Parathyroid adenoma (tissue), 2 donors: ENCODE results near the gene NKAIN2.

Experiments used
- H2AFZ ChIP-seq: fragments of 300-600 bp; sonication (generic); one replicate; pipeline ENCODE4 v1.7.0; 2017; ENCODE audit warnings: antibody characterized with exemption, mild to moderate bottlenecking
- H3K27ac ChIP-seq: fragments of 300-600 bp; sonication (generic); one replicate; pipeline ENCODE4 v1.7.0; 2017
- H3K27me3 ChIP-seq: fragments of 300-600 bp; sonication (generic); one replicate; pipeline ENCODE4 v1.7.0; 2017; ENCODE audit warnings: low read length; ENCODE audit not compliant: control insufficient read depth, insufficient read depth
- H3K36me3 ChIP-seq: fragments of 300-600 bp; sonication (generic); one replicate; pipeline ENCODE4 v1.7.0; 2017; ENCODE audit warnings: low read length; ENCODE audit not compliant: control insufficient read depth, insufficient read depth
- H3K4me1 ChIP-seq: fragments of 300-600 bp; sonication (generic); one replicate; pipeline ENCODE4 v1.7.0; 2017; ENCODE audit warnings: control low read depth
- H3K4me2 ChIP-seq: fragments of 300-600 bp; sonication (generic); one replicate; pipeline ENCODE4 v1.7.0; 2017; ENCODE audit warnings: low read length
- H3K4me3 ChIP-seq: fragments of 300-600 bp; sonication (generic); one replicate; pipeline ENCODE4 v1.7.0; 2017; ENCODE audit warnings: low read depth, low read length
- H3K79me2 ChIP-seq: fragments of 300-600 bp; sonication (generic); one replicate; pipeline ENCODE4 v1.7.0; 2017; ENCODE audit warnings: control low read depth
- H3K9ac ChIP-seq: fragments of 300-600 bp; sonication (generic); one replicate; pipeline ENCODE4 v1.7.0; 2017; ENCODE audit warnings: mild to moderate bottlenecking
- H3K9me3 ChIP-seq: fragments of 300-600 bp; sonication (generic); one replicate; pipeline ENCODE4 v1.7.0; 2017; ENCODE audit warnings: low read length; ENCODE audit not compliant: control insufficient read depth
- CTCF ChIP-seq: fragments of 300-600 bp; sonication (generic); IDR thresholded peaks from one replicate; pipeline ENCODE4 v1.7.0; 2017; ENCODE audit warnings: antibody characterized with exemption, mild to moderate bottlenecking
- donor health status: primary hyperparathyroidism.

Gene NKAIN2

GRCh38 chr6:123803504-123804013, at the start of gene NKAIN2:
NKAIN2 (plus strand) TSS chr6:123803865.
- H3K27ac ChIP-seq: peak within 1 kb of the TSS; percentile 12
- H3K4me2 ChIP-seq: peak within 1 kb of the TSS; percentile 85
- H3K9me3 ChIP-seq: no peaks in the 10 kb centered on the region
- H3K27me3 ChIP-seq: no peaks in the 10 kb centered on the region
- peak within 1 kb of the TSS; percentile 49 for H3K4me3 ChIP-seq
- H3K79me2 ChIP-seq: no peaks in the 10 kb centered on the region
- TF ChIP-seq CTCF: no peak
- H2AFZ ChIP-seq: peak within 1 kb of the TSS; percentile 90
- no peak within 1 kb of the TSS for H3K9ac ChIP-seq
- no peaks in the 10 kb centered on the region for H3K4me1 ChIP-seq
- H3K36me3 ChIP-seq: no peaks in the 10 kb centered on the region

GRCh38 chr6:123759472-123759871, 44.2 kb upstream of the NKAIN2 start:
- no peaks in the 10 kb centered on the region for H3K27me3 ChIP-seq
- no peaks in the 10 kb centered on the region for H3K36me3 ChIP-seq
- H3K4me3 ChIP-seq: no peak overlapping the region
- TF ChIP-seq CTCF: no peak
- H2AFZ ChIP-seq: no peak overlapping the region
- H3K27ac ChIP-seq: no peak overlapping the region
- no peaks in the 10 kb centered on the region for H3K9me3 ChIP-seq
- H3K4me2 ChIP-seq: no peak overlapping the region
- no peaks in the 10 kb centered on the region for H3K79me2 ChIP-seq
- no peaks in the 10 kb centered on the region for H3K4me1 ChIP-seq
- no peak overlapping the region for H3K9ac ChIP-seq

- TF ChIP-seq CTCF: no peak
Measured at GRCh38 chr6:123763904-123764303, 39.8 kb upstream of the NKAIN2 start.

GRCh38 chr6:123764722-123765121, 38.9 kb upstream of the NKAIN2 start:
- no peaks in the 10 kb centered on the region for H3K4me1 ChIP-seq
- H3K4me3 ChIP-seq: no peak overlapping the region
- H3K9ac ChIP-seq: no peak overlapping the region
- H3K4me2 ChIP-seq: no peak overlapping the region
- no peaks in the 10 kb centered on the region for H3K27me3 ChIP-seq
- no peaks in the 10 kb centered on the region for H3K9me3 ChIP-seq
- no peaks in the 10 kb centered on the region for H3K36me3 ChIP-seq
- no peak for TF ChIP-seq CTCF
- H3K27ac ChIP-seq: no peak overlapping the region
- H3K79me2 ChIP-seq: no peaks in the 10 kb centered on the region
- no peak overlapping the region for H2AFZ ChIP-seq

More at GRCh38 chr6:123763904-123764303, 39.8 kb upstream of the NKAIN2 start:
- no peak overlapping the region for H3K27ac ChIP-seq
- H3K9me3 ChIP-seq: no peaks in the 10 kb centered on the region
- no peak overlapping the region for H3K4me3 ChIP-seq
- no peaks in the 10 kb centered on the region for H3K4me1 ChIP-seq
- no peaks in the 10 kb centered on the region for H3K27me3 ChIP-seq
- H3K79me2 ChIP-seq: no peaks in the 10 kb centered on the region
- no peak overlapping the region for H2AFZ ChIP-seq
- H3K9ac ChIP-seq: no peak overlapping the region
- H3K4me2 ChIP-seq: no peak overlapping the region
- no peaks in the 10 kb centered on the region for H3K36me3 ChIP-seq

GRCh38 chr6:123768921-123769320, 34.7 kb upstream of the NKAIN2 start:
- Histone ChIP-seq H3K9ac (no peak overlapping the region), H3K27me3 (no peaks in the 10 kb centered on the region), H3K4me1 (peaks cover 18% of the 10 kb centered on the region), H3K36me3 (no peaks in the 10 kb centered on the region), H3K79me2 (no peaks in the 10 kb centered on the region), H3K9me3 (no peaks in the 10 kb centered on the region), H3K4me2 (no peak overlapping the region), H3K4me3 (no peak overlapping the region), H3K27ac (no peak overlapping the region), H2AFZ (no peak overlapping the region)
- no peak for TF ChIP-seq CTCF
